ENCODE data around the gene TSPEAR. TPM values are rescaled to one million over a fixed set of nuclear protein-coding genes. Genes with fewer than 3 reads are reported as not detected.

The TSPEAR gene
- total RNA-seq, 1 experiment from 2014 or later: not detected

DNA sequence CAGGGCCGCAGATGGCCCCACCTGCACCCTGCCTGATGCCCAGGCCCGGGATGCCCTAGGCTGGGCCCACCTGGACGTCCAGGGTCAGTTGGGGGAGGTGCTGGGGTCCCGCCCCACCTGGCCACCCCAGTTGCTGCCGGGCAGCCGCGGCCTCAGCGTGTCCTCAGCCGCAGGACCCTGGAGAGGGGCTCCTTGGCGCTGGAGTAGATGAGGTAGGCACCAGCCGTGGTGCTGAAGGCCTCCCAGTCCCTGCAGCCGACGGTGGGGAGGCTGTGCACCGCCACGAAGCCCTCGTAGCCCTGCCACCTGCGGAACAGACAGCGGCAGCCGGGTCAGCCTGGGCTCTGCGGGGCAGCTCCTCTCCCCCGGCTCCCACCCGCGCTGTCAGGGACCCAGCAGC, 211.7 kb downstream of the TSPEAR start:
- Histone ChIP-seq H3K9me3 (replicated peaks) (no peaks in the 10 kb centered on the region), H3K4me1 (no peaks in the 10 kb centered on the region), H3K27ac (no peak overlapping the region), H3K4me3 (no peak overlapping the region), H3K27me3 (0 out of 2 replicates have a peak, but pooled peaks cover 12% of the 10 kb centered on the region), H3K36me3 (no peaks in the 10 kb centered on the region)
- DNase-seq: no peak

DNA sequence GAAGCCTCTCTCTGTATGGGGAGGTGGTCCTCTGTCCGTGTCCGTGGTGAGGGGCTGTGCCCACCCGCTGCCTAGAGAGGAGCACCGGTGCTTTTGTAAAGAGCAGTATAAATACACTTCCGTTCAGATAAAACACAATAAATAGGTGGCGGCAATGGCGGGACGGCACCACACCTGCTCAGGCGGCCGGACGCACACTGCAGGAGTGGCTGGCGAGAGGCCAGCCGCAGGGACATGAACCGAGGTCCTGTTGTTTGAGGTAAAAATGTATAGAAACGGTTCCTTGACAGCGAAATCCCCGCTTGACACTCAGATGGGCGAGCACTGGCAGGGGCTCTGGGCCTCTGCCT, 212.2 kb downstream of the TSPEAR start:
- Histone ChIP-seq H3K4me3 (no peak overlapping the region), H3K4me1 (no peaks in the 10 kb centered on the region), H3K27ac (no peak overlapping the region), H3K9me3 (replicated peaks) (no peaks in the 10 kb centered on the region), H3K27me3 (0 out of 2 replicates have a peak, but pooled peaks cover 12% of the 10 kb centered on the region), H3K36me3 (no peaks in the 10 kb centered on the region)
- DNase-seq: no peak

DNA sequence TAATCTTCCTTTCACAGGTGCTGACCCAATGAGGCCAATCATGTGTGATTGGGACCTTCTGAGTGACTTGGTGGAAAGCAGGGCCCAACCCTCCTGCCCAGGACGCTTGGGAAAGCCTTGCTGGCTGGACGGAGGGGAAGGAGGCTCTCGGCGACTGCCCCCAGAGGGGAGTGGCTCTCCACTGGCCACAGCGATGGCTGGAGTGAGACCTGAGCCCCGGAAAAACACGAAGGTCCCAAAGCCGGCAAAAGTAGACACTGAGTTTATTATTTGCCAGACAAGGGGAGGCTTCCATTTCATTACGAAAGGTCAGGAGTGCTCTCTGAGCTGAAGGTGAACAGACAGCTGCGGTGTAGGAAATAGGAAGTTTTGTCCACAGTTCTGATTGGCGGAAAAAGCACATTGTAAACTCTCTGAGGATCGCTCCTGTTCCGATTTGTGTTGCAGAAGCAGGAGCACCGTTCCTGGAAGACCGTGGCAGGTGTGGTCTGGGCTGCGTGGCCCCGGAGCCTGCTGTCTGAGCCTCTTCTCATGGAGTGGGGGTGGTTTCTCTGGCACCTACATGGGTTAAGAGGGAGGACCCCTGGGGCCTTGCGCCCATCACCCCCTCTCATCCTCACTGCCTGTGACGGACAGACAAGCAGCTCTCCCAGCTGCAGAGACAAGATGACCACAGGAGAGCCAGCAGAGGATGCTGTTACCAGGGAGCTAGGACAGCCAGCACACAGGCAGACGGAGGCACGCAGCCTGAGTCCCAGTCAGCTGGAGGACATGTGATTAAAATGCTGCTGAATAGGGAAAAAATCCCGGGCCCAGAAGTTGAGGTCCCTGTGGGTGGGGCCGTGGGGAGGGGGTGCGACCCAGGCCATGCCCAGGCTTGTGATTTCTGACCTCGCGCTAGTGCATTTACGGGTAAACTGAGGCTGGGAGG, 212.8 kb downstream of the TSPEAR start:
- H3K9me3 ChIP-seq (replicated peaks): no peaks in the 10 kb centered on the region

DNA sequence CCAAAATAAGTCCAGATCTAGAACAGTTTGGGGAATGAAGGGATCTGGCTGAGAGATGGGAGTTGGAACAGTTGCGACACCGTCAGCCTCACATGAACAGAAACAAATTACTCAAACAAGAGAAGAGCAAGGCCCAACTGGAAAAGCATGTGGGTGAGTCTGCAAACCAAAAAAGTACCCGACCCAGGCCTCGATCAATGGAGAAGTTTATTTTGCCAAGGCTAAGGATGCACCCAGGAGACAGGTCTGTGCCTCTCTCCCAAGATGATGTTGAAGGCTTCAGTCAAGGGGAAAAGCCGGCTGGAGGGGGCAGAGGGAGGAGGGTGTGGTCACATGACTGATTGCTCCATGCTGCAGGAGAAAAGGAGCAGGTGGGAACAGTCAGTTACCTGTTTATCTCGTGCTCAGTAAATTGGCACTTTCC, 213.7 kb downstream of the TSPEAR start:
- H3K27me3 ChIP-seq: 0 out of 2 replicates have a peak, but pooled peaks cover 12% of the 10 kb centered on the region
- no peak for DNase-seq
- H3K4me1 ChIP-seq: no peaks in the 10 kb centered on the region
- H3K4me3 ChIP-seq: no peak overlapping the region
- H3K9me3 ChIP-seq (replicated peaks): no peaks in the 10 kb centered on the region
- H3K36me3 ChIP-seq: no peaks in the 10 kb centered on the region
- no peak overlapping the region for H3K27ac ChIP-seq

More for the DNA sequence above, 212.8 kb downstream of the TSPEAR start:
- no peaks in the 10 kb centered on the region for H3K4me1 ChIP-seq
- H3K4me3 ChIP-seq: no peak overlapping the region
- H3K27ac ChIP-seq: no peak overlapping the region
- H3K27me3 ChIP-seq: 0 out of 2 replicates have a peak, but pooled peaks cover 12% of the 10 kb centered on the region
- DNase-seq: no peak
- H3K36me3 ChIP-seq: no peaks in the 10 kb centered on the region

DNA sequence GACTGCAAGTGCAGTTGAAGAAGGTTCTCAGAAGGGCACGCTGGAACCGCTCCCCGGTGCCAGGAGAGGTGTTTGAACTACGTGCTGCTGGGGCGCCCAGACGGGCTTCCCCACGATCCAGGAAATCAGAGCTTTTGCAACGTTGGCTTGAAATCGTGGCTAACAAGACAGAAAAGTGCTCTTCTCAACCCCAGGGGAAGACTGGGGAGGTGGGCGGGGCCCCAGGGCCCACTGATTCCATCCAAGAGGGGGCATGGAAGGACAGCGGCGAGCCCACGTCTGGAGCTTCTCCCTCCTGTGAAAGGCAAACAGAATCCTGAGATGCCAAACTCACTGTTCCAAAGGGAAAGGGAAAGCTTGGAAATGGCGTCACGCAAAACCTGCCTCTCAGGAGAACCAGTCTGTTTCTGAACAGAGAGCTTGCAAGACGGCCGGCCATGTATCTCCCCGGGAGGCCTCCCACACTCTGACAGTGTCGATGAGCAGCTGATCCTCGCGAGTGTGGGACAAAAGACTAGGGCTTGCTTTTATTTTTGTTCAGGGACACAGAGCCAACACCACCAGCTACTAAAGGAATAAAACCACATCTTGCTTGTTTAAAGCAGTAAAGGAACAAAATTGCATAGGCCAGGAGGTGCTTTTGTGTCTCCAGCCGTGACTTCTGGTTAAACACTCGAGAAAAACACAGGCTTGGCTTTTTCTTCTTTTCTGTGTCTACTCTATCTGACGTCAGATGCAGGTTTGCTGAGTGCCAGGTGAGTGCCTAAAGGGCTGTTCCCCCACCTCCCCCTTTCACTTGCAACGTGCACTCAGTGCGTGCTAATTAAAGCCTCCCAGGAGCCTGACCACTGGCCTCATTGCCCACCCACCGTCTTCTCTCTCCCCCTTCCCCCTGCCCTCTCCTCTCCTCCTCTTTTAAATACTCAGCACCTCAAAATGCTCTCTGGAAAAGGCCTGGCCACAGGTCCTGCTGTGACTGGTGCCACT, 214.5 kb downstream of the TSPEAR start:
- Histone ChIP-seq H3K9me3 (replicated peaks) (no peaks in the 10 kb centered on the region), H3K27ac (no peak overlapping the region), H3K36me3 (no peaks in the 10 kb centered on the region), H3K27me3 (0 out of 2 replicates have a peak, but pooled peaks cover 12% of the 10 kb centered on the region), H3K4me3 (no peak overlapping the region), H3K4me1 (no peaks in the 10 kb centered on the region)
- DNase-seq: no peak

DNA sequence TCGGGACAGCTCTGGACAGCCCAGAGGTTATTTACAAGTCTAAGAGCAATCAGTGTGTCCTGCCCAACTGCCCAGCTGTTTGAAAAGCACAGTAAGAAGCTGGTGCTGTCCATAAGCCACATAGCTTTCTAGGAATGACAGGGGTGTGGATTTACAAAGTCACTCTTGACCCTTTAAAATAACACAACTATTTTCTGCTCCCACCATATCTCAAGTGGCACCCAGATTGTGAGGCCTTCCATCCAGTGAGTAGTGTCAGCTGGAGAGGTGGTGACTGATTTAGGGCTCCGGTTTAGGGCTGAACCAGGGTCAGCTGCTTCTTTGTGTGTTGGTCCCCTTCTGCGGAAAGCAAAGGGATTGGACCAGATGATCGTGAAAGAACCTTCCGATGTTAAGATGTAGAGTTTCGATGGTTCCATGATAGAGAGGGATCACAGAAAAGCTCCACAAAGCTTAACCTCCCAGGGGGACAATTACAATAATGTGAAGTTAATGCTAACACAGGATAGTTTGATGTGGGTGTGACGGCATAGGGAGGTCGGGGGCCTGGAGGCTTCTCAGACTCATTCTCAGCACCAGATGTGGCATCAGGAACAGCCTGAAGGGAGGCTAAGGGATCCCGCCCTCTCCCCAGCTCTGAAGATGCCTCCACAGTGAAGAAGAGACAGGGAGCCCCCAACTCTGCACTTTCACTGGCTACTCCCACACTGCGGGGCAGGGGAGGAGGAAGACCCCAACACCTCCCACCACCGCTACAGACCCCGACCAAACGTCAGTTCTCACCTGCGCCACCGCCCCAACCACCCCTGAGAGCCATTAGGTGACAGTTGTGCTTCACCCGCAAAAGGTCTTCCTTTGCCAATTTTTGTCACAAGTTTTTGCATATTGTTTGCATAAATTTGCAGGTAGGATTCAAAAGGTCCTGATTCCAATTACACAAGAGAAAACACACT, 215.5 kb downstream of the TSPEAR start:
- H3K4me1 ChIP-seq: no peaks in the 10 kb centered on the region
- DNase-seq: no peak
- no peaks in the 10 kb centered on the region for H3K9me3 ChIP-seq (replicated peaks)
- no peak overlapping the region for H3K4me3 ChIP-seq
- 0 out of 2 replicates have a peak, but pooled peaks cover 12% of the 10 kb centered on the region for H3K27me3 ChIP-seq
- no peak overlapping the region for H3K27ac ChIP-seq
- no peaks in the 10 kb centered on the region for H3K36me3 ChIP-seq

DNA sequence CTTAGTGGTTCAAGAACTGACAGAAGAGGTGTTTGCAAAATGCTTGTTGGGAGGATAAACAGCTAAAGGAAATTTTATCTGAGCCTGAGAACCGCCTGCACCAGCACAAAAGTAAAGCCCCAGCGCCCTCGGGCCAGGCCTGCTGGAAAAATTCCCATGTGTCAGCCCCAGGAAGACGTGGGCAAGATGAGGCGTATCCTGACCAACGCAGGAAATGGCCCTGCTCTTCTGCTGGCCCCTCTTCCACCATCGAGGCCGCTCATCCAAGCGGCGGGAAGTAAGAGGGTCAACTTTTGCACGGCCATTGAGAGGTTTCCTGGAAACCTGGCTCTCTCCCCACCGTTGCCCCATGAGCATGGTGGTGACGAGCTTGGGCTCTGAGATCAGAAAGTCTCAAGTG, 216.4 kb downstream of the TSPEAR start:
- no peak overlapping the region for H3K27ac ChIP-seq
- DNase-seq: no peak
- no peaks in the 10 kb centered on the region for H3K36me3 ChIP-seq
- H3K4me3 ChIP-seq: no peak overlapping the region
- H3K27me3 ChIP-seq: 0 out of 2 replicates have a peak, but pooled peaks cover 7% of the 10 kb centered on the region
- H3K9me3 ChIP-seq (replicated peaks): no peaks in the 10 kb centered on the region
- H3K4me1 ChIP-seq: no peaks in the 10 kb centered on the region

DNA sequence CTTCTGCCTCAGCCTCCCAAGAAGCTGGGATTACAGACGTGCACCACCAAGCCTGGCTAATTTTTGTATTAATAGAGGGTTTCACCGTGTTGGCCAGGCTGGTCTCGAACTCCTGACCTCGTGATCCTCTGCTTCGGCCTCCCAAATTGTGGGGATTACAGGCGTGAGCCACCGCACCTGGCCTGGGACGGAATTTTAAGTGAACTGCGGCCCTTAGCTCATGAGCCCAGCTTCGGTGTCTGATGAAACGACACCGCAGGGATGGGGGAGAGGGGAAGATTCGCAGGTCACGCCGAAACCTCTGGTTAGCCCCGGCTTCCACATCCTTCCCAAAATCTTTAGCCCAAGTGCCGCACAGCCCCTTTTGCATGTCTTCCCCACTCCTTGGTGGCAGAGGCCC, 217.0 kb downstream of the TSPEAR start:
- no peak overlapping the region for H3K27ac ChIP-seq
- H3K27me3 ChIP-seq: 0 out of 2 replicates have a peak, but pooled peaks cover 7% of the 10 kb centered on the region
- no peak overlapping the region for H3K4me3 ChIP-seq
- H3K4me1 ChIP-seq: no peaks in the 10 kb centered on the region
- H3K9me3 ChIP-seq (replicated peaks): no peaks in the 10 kb centered on the region
- no peak for DNase-seq
- H3K36me3 ChIP-seq: no peaks in the 10 kb centered on the region

DNA sequence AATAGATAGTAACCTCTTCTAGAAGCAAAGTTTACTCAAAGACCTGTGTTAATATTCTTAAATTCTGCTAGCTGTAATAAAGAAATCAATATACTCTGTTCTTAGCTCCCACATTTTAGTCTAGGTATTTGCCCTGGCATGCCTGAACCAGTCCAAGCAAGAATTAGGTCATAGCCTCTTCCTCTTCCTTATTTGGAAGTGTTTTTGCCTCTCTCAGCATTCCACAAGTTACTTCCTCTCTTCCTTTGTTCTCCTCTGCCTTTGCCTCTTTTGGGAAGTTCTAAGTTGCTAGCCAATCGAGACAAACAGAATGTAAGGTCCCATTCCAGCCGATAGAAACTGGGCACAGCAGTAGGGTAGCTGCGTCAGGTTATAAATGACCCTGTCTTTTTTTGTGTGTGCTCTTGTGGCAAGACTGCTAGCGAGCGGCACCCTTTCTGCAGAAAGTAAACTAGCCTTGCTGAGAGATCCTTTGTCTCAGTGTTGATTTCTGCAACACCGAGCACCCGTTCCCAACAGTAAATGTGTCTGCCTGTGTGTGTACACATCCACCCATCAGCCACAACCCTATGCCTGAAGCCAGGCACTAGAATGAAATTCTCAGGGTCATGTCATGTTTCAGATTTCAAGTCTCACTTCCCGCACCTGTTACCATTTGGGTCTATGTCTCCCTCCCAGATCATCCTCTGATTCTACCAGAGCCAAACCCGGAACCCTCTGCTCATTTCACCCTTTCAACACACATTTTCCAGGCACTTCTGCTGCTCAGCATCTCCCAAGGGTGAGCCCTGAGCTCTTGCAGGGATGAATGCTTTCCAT, 218.6 kb downstream of the TSPEAR start:
- no peak for DNase-seq
- Histone ChIP-seq H3K4me3 (no peak overlapping the region), H3K27me3 (no peaks in the 10 kb centered on the region), H3K36me3 (no peaks in the 10 kb centered on the region), H3K4me1 (no peaks in the 10 kb centered on the region), H3K27ac (no peak overlapping the region), H3K9me3 (replicated peaks) (no peaks in the 10 kb centered on the region)

DNA sequence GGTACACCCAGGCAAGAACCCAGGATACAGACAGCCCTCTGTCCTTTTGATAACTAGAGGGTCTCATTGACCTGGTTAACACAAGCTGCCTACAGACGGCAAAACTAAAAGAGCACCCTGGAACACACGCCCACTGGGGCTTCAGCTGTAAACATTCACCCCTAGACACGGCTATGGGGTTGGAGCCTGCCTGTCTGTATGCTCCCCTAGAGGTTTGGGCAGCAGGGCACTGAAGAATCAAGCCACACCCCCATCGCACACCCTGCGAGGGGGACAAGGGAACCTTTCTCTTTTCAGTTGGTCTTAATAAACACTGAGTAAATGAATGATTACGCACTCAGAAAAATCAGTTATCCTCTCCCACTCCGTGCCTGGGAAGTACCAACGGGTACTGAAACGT, 220.6 kb downstream of the TSPEAR start:
- Histone ChIP-seq H3K4me3 (no peak overlapping the region), H3K9me3 (replicated peaks) (no peaks in the 10 kb centered on the region), H3K4me1 (no peaks in the 10 kb centered on the region), H3K27ac (no peak overlapping the region), H3K36me3 (no peaks in the 10 kb centered on the region), H3K27me3 (no peaks in the 10 kb centered on the region)
- DNase-seq: no peak

DNA sequence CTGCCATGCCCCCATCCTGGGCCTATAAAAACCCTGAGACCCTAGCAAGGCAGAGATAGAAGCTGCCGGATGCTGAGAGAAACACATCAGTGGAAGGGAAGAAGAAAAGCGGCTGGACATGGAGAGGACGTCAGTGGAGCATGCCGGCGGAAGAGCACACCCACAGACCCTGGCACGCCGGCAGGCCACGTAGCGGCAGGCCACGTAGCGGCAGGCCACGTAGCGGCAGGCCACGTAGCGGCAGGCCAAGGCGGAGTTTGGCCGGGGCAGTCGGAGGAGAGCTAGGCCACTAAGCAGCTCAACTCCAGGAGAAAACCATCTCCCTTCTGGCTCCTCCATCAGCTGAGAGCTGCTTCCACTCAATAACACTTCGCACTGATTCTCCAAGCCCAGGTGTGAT, 221.0 kb downstream of the TSPEAR start:
- H3K9me3 ChIP-seq (replicated peaks): no peaks in the 10 kb centered on the region
- no peaks in the 10 kb centered on the region for H3K27me3 ChIP-seq
- H3K4me3 ChIP-seq: no peak overlapping the region
- no peak overlapping the region for H3K27ac ChIP-seq
- no peaks in the 10 kb centered on the region for H3K4me1 ChIP-seq
- no peak for DNase-seq
- no peaks in the 10 kb centered on the region for H3K36me3 ChIP-seq

DNA sequence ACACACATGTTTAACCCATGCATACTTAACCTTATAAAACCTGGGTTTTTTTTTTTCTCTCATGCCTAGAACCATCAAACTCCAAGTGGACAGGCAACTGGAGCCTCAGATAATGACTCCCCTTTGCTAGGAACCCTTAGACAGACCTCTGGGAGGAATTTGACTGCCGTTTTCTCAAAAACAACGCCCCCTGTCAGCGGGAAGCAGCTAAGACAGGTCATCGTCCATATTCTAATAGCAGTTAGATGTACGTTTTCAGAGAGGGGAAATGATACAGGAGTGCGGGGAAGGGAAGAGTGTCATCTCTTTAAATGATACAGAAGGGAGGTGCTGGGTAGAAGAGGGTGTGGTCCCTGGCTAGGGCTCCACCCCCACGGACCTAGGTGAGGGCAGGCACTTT, 221.4 kb downstream of the TSPEAR start:
- H3K27me3 ChIP-seq: no peaks in the 10 kb centered on the region
- no peak overlapping the region for H3K4me3 ChIP-seq
- no peaks in the 10 kb centered on the region for H3K9me3 ChIP-seq (replicated peaks)
- H3K36me3 ChIP-seq: no peaks in the 10 kb centered on the region
- H3K27ac ChIP-seq: no peak overlapping the region
- H3K4me1 ChIP-seq: no peaks in the 10 kb centered on the region
- DNase-seq: peak in 1 of 2 experiments; percentile 36

DNA sequence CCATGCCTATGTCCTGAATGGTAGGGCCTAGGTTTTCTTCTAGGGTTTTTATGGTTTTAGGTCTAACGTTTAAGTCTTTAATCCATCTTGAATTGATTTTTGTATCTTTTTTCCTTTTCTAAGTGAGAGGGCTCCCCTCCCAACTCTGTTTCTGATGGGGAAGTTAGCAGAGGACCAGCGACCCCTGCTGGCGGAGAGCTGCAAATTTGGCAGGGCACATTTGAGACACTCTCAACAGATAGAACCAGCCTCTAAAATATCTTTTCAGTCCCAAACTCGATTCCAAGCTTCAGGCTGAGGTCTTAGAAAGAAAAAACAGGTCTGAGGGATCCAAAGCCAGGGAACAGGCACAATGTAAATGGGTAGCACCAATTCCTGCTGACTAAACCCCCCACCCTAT, 223.5 kb downstream of the TSPEAR start:
- no peaks in the 10 kb centered on the region for H3K9me3 ChIP-seq (replicated peaks)
- no peaks in the 10 kb centered on the region for H3K27me3 ChIP-seq
- H3K4me3 ChIP-seq: no peak overlapping the region
- no peaks in the 10 kb centered on the region for H3K36me3 ChIP-seq
- no peaks in the 10 kb centered on the region for H3K4me1 ChIP-seq
- peak; percentile 44 to 61 for DNase-seq
- no peak overlapping the region for H3K27ac ChIP-seq
